D721Med (cell line): ENCODE data around the gene CD14.
"Not testable (repeated sequence)": the region's sequence is repeated elsewhere in the genome, so short reads cannot be mapped to it uniquely, and the experiment has no call there.

ENCODE experiments used
- DNase-seq: peaks from one replicate; pipeline ENCODE4 v3.0.0; 2011; ENCODE audit warnings: low spot score; ENCODE audit not compliant: insufficient read length
- FAIRE-seq: peaks from 2 replicates; lab custom pipeline; 2011; peaks lifted over from hg19 to GRCh38; lab: Jason Lieb, UNC
- CTCF ChIP-seq: IDR thresholded peaks from 2 replicates; pipeline ENCODE4 v1.5.1; 2012; ENCODE audit warnings: mild to moderate bottlenecking, control low read depth; ENCODE audit not compliant: insufficient read depth; ENCODE audit errors: missing control alignments

CD14 gene

GRCh38 chr5:140622301-140622700 is 10.7 kb downstream of the CD14 start:
- TF ChIP-seq CTCF: no peak
- FAIRE-seq (no peak), DNase-seq (no peak)

- DNase-seq (no peak), FAIRE-seq (no peak)
- TF ChIP-seq CTCF: no peak
These were observed 21.9 kb downstream of the CD14 start for GRCh38 chr5:140611020-140611521.

GRCh38 chr5:140609126-140609525 is 23.8 kb downstream of the CD14 start:
- no peak for TF ChIP-seq CTCF
- no peak for DNase-seq
- no peak for FAIRE-seq

- no peak for TF ChIP-seq CTCF
- DNase-seq: no peak
- no peak for FAIRE-seq
These were observed 24.3 kb downstream of the CD14 start for GRCh38 chr5:140608722-140609121.

- FAIRE-seq: peak; percentile 63
These were observed 25.9 kb downstream of the CD14 start for GRCh38 chr5:140607031-140607430.

GRCh38 chr5:140605879-140606278 is 27.1 kb downstream of the CD14 start:
- FAIRE-seq (no peak), DNase-seq (no peak)
- TF ChIP-seq CTCF: no peak

More at GRCh38 chr5:140607031-140607430, 25.9 kb downstream of the CD14 start:
- DNase-seq: no peak
- no peak for TF ChIP-seq CTCF

- no peak for TF ChIP-seq CTCF
- FAIRE-seq: no peak
- no peak for DNase-seq
These were observed 29.2 kb downstream of the CD14 start for GRCh38 chr5:140603734-140604133.

- DNase-seq, FAIRE-seq: not testable (repeated sequence)
These were observed 29.6 kb downstream of the CD14 start for GRCh38 chr5:140603446-140603698.
